RWPE1 (cell line): ENCODE results near the gene AGTPBP1.
"Not testable (repeated sequence)": the region's sequence is repeated elsewhere in the genome, so short reads cannot be mapped to it uniquely, and the experiment has no call there.

Experiments used
- CTCF ChIA-PET: fragments of 350-600 bp; sonication (Branson Sonifier 250); formaldehyde crosslinking; extraction: SDS; loops from one replicate; lab custom pipeline; 2021; lab: Yijun Ruan, JAX
- POLR2A ChIA-PET: fragments of 400-600 bp; formaldehyde crosslinking; extraction: SDS; loops from one replicate; lab custom pipeline; 2020; ENCODE audit warnings: antibody characterized with exemption; ENCODE audit not compliant: low non-redundant PET; lab: Yijun Ruan, JAX
- DNase-seq: peaks from one replicate; pipeline ENCODE4 v3.0.0; 2012; ENCODE audit warnings: low spot score
- H3K27ac ChIP-seq: fragments of 450-650 bp; 2 replicates; pipeline ENCODE4 v1.5.1; 2017
- CTCF ChIP-seq: fragments of 450-650 bp; conservative IDR thresholded peaks from 2 replicates; pipeline ENCODE4 v1.5.1; 2017; ENCODE audit warnings: low read depth, mild to moderate bottlenecking

The AGTPBP1 gene

GRCh38 chr9:85737671-85738070 is 4.1 kb downstream of the AGTPBP1 start:
- H3K27ac ChIP-seq: no peak overlapping the region
- CTCF ChIA-PET: interaction anchor here (0.5 to 0.6 kb wide), 3 partner anchors 165 to 999 kb away, joined by 3 to 8 read pairs (median 5); no protein-coding TSS in a partner anchor
- no peak for DNase-seq
- TF ChIP-seq CTCF: no peak
- POLR2A ChIA-PET: no interaction called here

GRCh38 chr9:85730916-85731630 is 10.7 kb downstream of the AGTPBP1 start:
- DNase-seq: no peak
- H3K27ac ChIP-seq: no peak overlapping the region
- ChIA-PET CTCF (interaction anchor here (0.6 kb wide), 1 partner anchor 10 kb away, joined by 3 read pairs; no protein-coding TSS in a partner anchor), POLR2A (no interaction called here)
- no peak for TF ChIP-seq CTCF

GRCh38 chr9:85729882-85730281 is 11.9 kb downstream of the AGTPBP1 start:
- CTCF ChIA-PET: interaction anchor here (0.6 kb wide), 2 partner anchors 14 to 32 kb away, joined by 3 to 7 read pairs; no protein-coding TSS in a partner anchor
- POLR2A ChIA-PET: no interaction called here
- H3K27ac ChIP-seq: no peak overlapping the region
- TF ChIP-seq CTCF: no peak
- DNase-seq: no peak

- H3K27ac ChIP-seq: no peak overlapping the region
- ChIA-PET CTCF (no interaction called here), POLR2A (no interaction called here)
- no peak for TF ChIP-seq CTCF
- no peak for DNase-seq
Observed at GRCh38 chr9:85727500-85727899, 14.3 kb downstream of the AGTPBP1 start.

- ChIA-PET CTCF (no interaction called here), POLR2A (no interaction called here)
- no peak for DNase-seq
- H3K27ac ChIP-seq: no peak overlapping the region
- TF ChIP-seq CTCF: no peak
Observed at GRCh38 chr9:85726737-85727136, 15.0 kb downstream of the AGTPBP1 start.

GRCh38 chr9:85723215-85723614 is 18.5 kb downstream of the AGTPBP1 start:
- H3K27ac ChIP-seq: no peak overlapping the region
- no peak for TF ChIP-seq CTCF
- ChIA-PET POLR2A (no interaction called here), CTCF (no interaction called here)
- DNase-seq: no peak

GRCh38 chr9:85719411-85719810 is 22.3 kb downstream of the AGTPBP1 start:
- not testable (repeated sequence) for DNase-seq

GRCh38 chr9:85717818-85718217 is 23.9 kb downstream of the AGTPBP1 start:
- H3K27ac ChIP-seq, CTCF ChIA-PET, POLR2A ChIA-PET, DNase-seq: not testable (repeated sequence)

More at GRCh38 chr9:85719411-85719810, 22.3 kb downstream of the AGTPBP1 start:
- CTCF ChIA-PET, H3K27ac ChIP-seq, POLR2A ChIA-PET: not testable (repeated sequence)
